Epithelial cell of esophagus (primary cell): ENCODE measurements around the gene RAB5A.

ENCODE experiments used
- DNase-seq: peaks from one replicate; pipeline ENCODE4 v3.0.0; 2010; ENCODE audit warnings: low read depth
- H3K4me3 ChIP-seq: 2 replicates; pipeline ENCODE4 v1.5.1; 2011; ENCODE audit warnings: mild to moderate bottlenecking, low read length, control low read depth
- CTCF ChIP-seq: IDR thresholded peaks from 2 replicates; pipeline ENCODE4 v1.5.1; 2011; ENCODE audit warnings: low read depth, mild to moderate bottlenecking, low read length, control low read depth, inconsistent platforms; ENCODE audit not compliant: insufficient read depth; ENCODE audit errors: missing control alignments

RAB5A gene

GRCh38 chr3:19907523-19907922 is 39.4 kb upstream of the RAB5A start:
- H3K4me3 ChIP-seq = no peak overlapping the region
- no peak for DNase-seq
- TF ChIP-seq CTCF = no peak

- no peak for DNase-seq
- TF ChIP-seq CTCF = no peak
- no peak overlapping the region for H3K4me3 ChIP-seq
Measured at GRCh38 chr3:19911452-19911851, 35.4 kb upstream of the RAB5A start.

- TF ChIP-seq CTCF = no peak
- no peak for DNase-seq
- no peak overlapping the region for H3K4me3 ChIP-seq
Measured at GRCh38 chr3:19917167-19917566, 29.7 kb upstream of the RAB5A start.

GRCh38 chr3:19920401-19921080 is 26.4 kb upstream of the RAB5A start:
- TF ChIP-seq CTCF = no peak
- DNase-seq = no peak
- H3K4me3 ChIP-seq = no peak overlapping the region

GRCh38 chr3:19931180-19931692 is 15.7 kb upstream of the RAB5A start:
- no peak overlapping the region for H3K4me3 ChIP-seq
- TF ChIP-seq CTCF = no peak
- DNase-seq = no peak

GRCh38 chr3:19931767-19932188 is 15.1 kb upstream of the RAB5A start:
- no peak overlapping the region for H3K4me3 ChIP-seq
- no peak for TF ChIP-seq CTCF
- peak; percentile 37 for DNase-seq

- DNase-seq = no peak
- no peak overlapping the region for H3K4me3 ChIP-seq
- TF ChIP-seq CTCF = no peak
Measured at GRCh38 chr3:19932422-19932821, 14.5 kb upstream of the RAB5A start.
